Mammary epithelial cell (primary cell): ENCODE measurements around the gene HSPA2.

Source experiments
- EZH2 ChIP-seq: IDR thresholded peaks from 2 replicates; pipeline ENCODE4 v1.6.1; 2012; ENCODE audit warnings: low read length, inconsistent platforms, borderline replicate concordance
- TF ChIP-seq, protein P1 (sequence below), 2 donors: IDR thresholded peaks in 1 of 2; conservative IDR thresholded peaks in 1 of 2; 2 replicates each; pipeline ENCODE4 v1.5.1; 2011 to 2012; ENCODE audit warnings: inconsistent platforms in 2 of 2, low read length in 2 of 2, mild to moderate bottlenecking in 2 of 2, control low read depth in 1 of 2, low read depth in 1 of 2; ENCODE audit not compliant: insufficient read depth in 1 of 2; ENCODE audit errors: extremely low read depth in 1 of 2

DNA sequence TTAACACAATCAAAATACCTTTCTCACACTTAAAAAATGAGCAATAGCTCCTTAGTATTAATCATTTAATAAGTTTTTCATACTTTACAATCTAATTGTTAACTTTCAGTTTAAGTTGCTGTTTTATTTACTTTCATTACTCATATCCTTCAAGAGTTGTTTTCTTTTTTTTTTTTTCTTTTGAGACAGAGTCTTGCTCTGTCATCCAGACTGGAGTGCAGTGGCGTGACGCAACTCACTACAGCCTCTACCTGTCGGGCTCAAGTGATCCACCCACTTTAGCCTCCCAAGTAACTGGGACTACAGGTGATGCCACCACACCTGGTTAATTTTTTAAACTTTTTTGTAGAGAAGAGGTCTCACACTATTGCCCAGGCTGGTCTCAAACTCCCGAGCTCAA is 19.8 kb upstream of the HSPA2 start:
- TF ChIP-seq, protein P1, sequence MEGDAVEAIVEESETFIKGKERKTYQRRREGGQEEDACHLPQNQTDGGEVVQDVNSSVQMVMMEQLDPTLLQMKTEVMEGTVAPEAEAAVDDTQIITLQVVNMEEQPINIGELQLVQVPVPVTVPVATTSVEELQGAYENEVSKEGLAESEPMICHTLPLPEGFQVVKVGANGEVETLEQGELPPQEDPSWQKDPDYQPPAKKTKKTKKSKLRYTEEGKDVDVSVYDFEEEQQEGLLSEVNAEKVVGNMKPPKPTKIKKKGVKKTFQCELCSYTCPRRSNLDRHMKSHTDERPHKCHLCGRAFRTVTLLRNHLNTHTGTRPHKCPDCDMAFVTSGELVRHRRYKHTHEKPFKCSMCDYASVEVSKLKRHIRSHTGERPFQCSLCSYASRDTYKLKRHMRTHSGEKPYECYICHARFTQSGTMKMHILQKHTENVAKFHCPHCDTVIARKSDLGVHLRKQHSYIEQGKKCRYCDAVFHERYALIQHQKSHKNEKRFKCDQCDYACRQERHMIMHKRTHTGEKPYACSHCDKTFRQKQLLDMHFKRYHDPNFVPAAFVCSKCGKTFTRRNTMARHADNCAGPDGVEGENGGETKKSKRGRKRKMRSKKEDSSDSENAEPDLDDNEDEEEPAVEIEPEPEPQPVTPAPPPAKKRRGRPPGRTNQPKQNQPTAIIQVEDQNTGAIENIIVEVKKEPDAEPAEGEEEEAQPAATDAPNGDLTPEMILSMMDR (conservative IDR thresholded peaks at IDR 0.05 in 1 of 2, IDR thresholded peaks at IDR 0.05 in 1 of 2; ENCODE audit: extremely low read depth in 1 of 2, insufficient read depth in 1 of 2, low read depth in 1 of 2, low read length in 2 of 2) = no peak
- TF ChIP-seq EZH2 = no peak
